Loucy (cell line): ENCODE measurements around the gene PCCB.

ENCODE experiments used
- H2AFZ ChIP-seq: fragments of 200-600 bp; sonication (generic); 2 replicates; pipeline ENCODE4 v1.6.0; 2016; ENCODE audit warnings: antibody characterized with exemption, mild to moderate bottlenecking, low read length, moderate library complexity
- H3F3A ChIP-seq: fragments of 200-600 bp; 2 replicates; pipeline ENCODE4 v1.6.0; 2016; ENCODE audit warnings: antibody characterized with exemption, low read depth, mild to moderate bottlenecking
- H3K27me3 ChIP-seq: fragments of 200-600 bp; sonication (generic); 2 replicates; pipeline ENCODE4 v1.6.1; 2014; ENCODE audit warnings: low read length, mild to moderate bottlenecking; ENCODE audit not compliant: insufficient read depth, poor library complexity, severe bottlenecking
- H3K36me3 ChIP-seq: fragments of 200-600 bp; sonication (generic); 2 replicates; pipeline ENCODE4 v1.6.1; 2016; ENCODE audit warnings: low read length; ENCODE audit not compliant: insufficient read depth
- H3K4me1 ChIP-seq: fragments of 200-600 bp; sonication (generic); 2 replicates; pipeline ENCODE4 v1.5.1; 2014; ENCODE audit warnings: low read length, mild to moderate bottlenecking; ENCODE audit not compliant: insufficient read depth, poor library complexity, severe bottlenecking
- H3K4me2 ChIP-seq: fragments of 200-600 bp; sonication (generic); 2 replicates; pipeline ENCODE4 v1.6.0; 2014; ENCODE audit warnings: antibody characterized with exemption, low read length, low read depth, mild to moderate bottlenecking; ENCODE audit not compliant: poor library complexity, severe bottlenecking
- H3K4me3 ChIP-seq: fragments of 200-600 bp; sonication (generic); 2 replicates; pipeline ENCODE4 v1.5.1; 2014; ENCODE audit warnings: low read length, mild to moderate bottlenecking, mixed read lengths; ENCODE audit not compliant: poor library complexity, severe bottlenecking
- H3K79me2 ChIP-seq: fragments of 200-600 bp; sonication (generic); 2 replicates; pipeline ENCODE4 v1.6.1; 2014; ENCODE audit warnings: low read length; ENCODE audit not compliant: insufficient read depth
- H3K9ac ChIP-seq: fragments of 200-600 bp; sonication (generic); 2 replicates; pipeline ENCODE4 v1.6.0; 2014; ENCODE audit warnings: mild to moderate bottlenecking, low read depth, low read length, moderate library complexity; ENCODE audit not compliant: poor library complexity, severe bottlenecking
- H3K9me2 ChIP-seq: fragments of 200-600 bp; sonication (generic); replicated peaks from 2 replicates; pipeline ENCODE4 v1.6.1; 2016; ENCODE audit warnings: low read depth, low read length, mixed read lengths
- H3K9me3 ChIP-seq: fragments of 200-600 bp; sonication (generic); 2 replicates; pipeline ENCODE4 v1.6.1; 2014; ENCODE audit warnings: mild to moderate bottlenecking, antibody characterized with exemption, low read length, low read depth; ENCODE audit not compliant: insufficient read depth
- H4K20me1 ChIP-seq: fragments of 200-600 bp; sonication (generic); 2 replicates; pipeline ENCODE4 v1.6.0; 2014; ENCODE audit warnings: antibody characterized with exemption, low read length, mild to moderate bottlenecking; ENCODE audit not compliant: insufficient read depth, poor library complexity, severe bottlenecking
- CTCF ChIP-seq: fragments of 200-600 bp; sonication (generic); conservative IDR thresholded peaks from 2 replicates; pipeline ENCODE4 v1.5.1; 2014; ENCODE audit warnings: mild to moderate bottlenecking, antibody characterized with exemption, low read length
- EZH2phosphoT487 ChIP-seq: fragments of 200-600 bp; IDR thresholded peaks from 2 replicates; pipeline ENCODE4 v1.6.1; 2018; ENCODE audit warnings: antibody characterized with exemption, mild to moderate bottlenecking, moderate library complexity, borderline replicate concordance

PCCB gene

GRCh38 chr3:136247855-136248590, 2.1 kb upstream of the PCCB start:
- Histone ChIP-seq H3K9me2 (no peaks in the 10 kb centered on the region), H3F3A (no peaks in the 10 kb centered on the region), H3K9me3 (no peaks in the 10 kb centered on the region), H3K4me2 (no peak overlapping the region), H4K20me1 (no peaks in the 10 kb centered on the region), H3K36me3 (no peaks in the 10 kb centered on the region), H3K79me2 (peaks cover 23% of the 10 kb centered on the region), H3K4me3 (no peak overlapping the region), H3K4me1 (peaks cover 23% of the 10 kb centered on the region), H2AFZ (peak overlapping the region; percentile 54), H3K9ac (peak overlapping the region; percentile 18), H3K27me3 (no peaks in the 10 kb centered on the region)
- TF ChIP-seq EZH2phosphoT487 (no peak), CTCF (no peak)

GRCh38 chr3:136249091-136249490, 1.0 kb upstream of the PCCB start:
- H3K4me2 ChIP-seq: no peak overlapping the region
- peaks cover 30% of the 10 kb centered on the region for H3K79me2 ChIP-seq
- no peaks in the 10 kb centered on the region for H3K9me3 ChIP-seq
- H3K4me3 ChIP-seq: no peak overlapping the region
- TF ChIP-seq EZH2phosphoT487 (no peak), CTCF (no peak)
- H3K36me3 ChIP-seq: no peaks in the 10 kb centered on the region
- peaks cover 23% of the 10 kb centered on the region for H3K4me1 ChIP-seq
- no peaks in the 10 kb centered on the region for H3K9me2 ChIP-seq
- H3K27me3 ChIP-seq: no peaks in the 10 kb centered on the region
- no peaks in the 10 kb centered on the region for H3F3A ChIP-seq
- no peak overlapping the region for H3K9ac ChIP-seq
- H4K20me1 ChIP-seq: no peaks in the 10 kb centered on the region
- no peak overlapping the region for H2AFZ ChIP-seq

- Histone ChIP-seq H3K9me2 (no peaks in the 10 kb centered on the region), H2AFZ (peak overlapping the region; percentile 94), H3F3A (no peaks in the 10 kb centered on the region), H3K9ac (peak overlapping the region; percentile 73), H3K36me3 (no peaks in the 10 kb centered on the region), H3K4me2 (peak overlapping the region; percentile 70), H3K27me3 (no peaks in the 10 kb centered on the region), H3K4me1 (peaks cover 23% of the 10 kb centered on the region), H3K79me2 (peaks cover 31% of the 10 kb centered on the region), H3K4me3 (peak overlapping the region; percentile 81), H4K20me1 (no peaks in the 10 kb centered on the region), H3K9me3 (no peaks in the 10 kb centered on the region)
- no peak for TF ChIP-seq EZH2phosphoT487
- no peak for TF ChIP-seq CTCF
Measured at GRCh38 chr3:136249593-136249992, 547 bp upstream of the PCCB start.
